Measurements from ENCODE around the gene CNTLN.
"Not testable (repeated sequence)": the region's sequence is repeated elsewhere in the genome, so short reads cannot be mapped to it uniquely, and the experiment has no call there.

Gene CNTLN

GRCh38 chr9:17134396-17135294 lies at the start of gene CNTLN:
Gene CNTLN, plus strand, starts transcription at chr9:17135040. Its CDS starts 26 bp downstream, at chr9:17135066.
- FAIRE-seq = no peak

GRCh38 chr9:17088566-17088965 lies 46.3 kb upstream of the CNTLN start:
- DNase-seq (ENCODE audit: low spot score) = no peak
- FAIRE-seq = no peak

More at GRCh38 chr9:17134396-17135294, at the start of gene CNTLN:
- DNase-seq (ENCODE audit: low spot score) = peak; percentile 91

- no peak for DNase-seq (ENCODE audit: low spot score)
- no peak for FAIRE-seq
These were observed 44.8 kb upstream of the CNTLN start for GRCh38 chr9:17090041-17090440.

- DNase-seq (ENCODE audit: low spot score) (peak; percentile 5), FAIRE-seq (no peak)
These were observed 18.4 kb upstream of the CNTLN start for GRCh38 chr9:17116400-17116837.

GRCh38 chr9:17117372-17117771 lies 17.5 kb upstream of the CNTLN start:
- FAIRE-seq (no peak), DNase-seq (ENCODE audit: low spot score) (no peak)

GRCh38 chr9:17120203-17120602 lies 14.6 kb upstream of the CNTLN start:
- DNase-seq (ENCODE audit: low spot score) (no peak), FAIRE-seq (no peak)

GRCh38 chr9:17121264-17121663 lies 13.6 kb upstream of the CNTLN start:
- FAIRE-seq (no peak), DNase-seq (ENCODE audit: low spot score) (no peak)

- DNase-seq (ENCODE audit: low spot score) (no peak), FAIRE-seq (no peak)
These were observed 4.5 kb upstream of the CNTLN start for GRCh38 chr9:17130291-17130690.

- DNase-seq (ENCODE audit: low spot score) (no peak), FAIRE-seq (no peak)
These were observed 4.1 kb upstream of the CNTLN start for GRCh38 chr9:17130725-17131124.

- DNase-seq (ENCODE audit: low spot score) (no peak), FAIRE-seq (no peak)
These were observed 3.3 kb upstream of the CNTLN start for GRCh38 chr9:17131494-17131893.

- no peak for FAIRE-seq
These were observed 688 bp downstream of the CNTLN start for GRCh38 chr9:17135295-17136160.

GRCh38 chr9:17137566-17137965 lies 2.7 kb downstream of the CNTLN start:
- DNase-seq (ENCODE audit: low spot score) (no peak), FAIRE-seq (no peak)

More at GRCh38 chr9:17135295-17136160, 688 bp downstream of the CNTLN start:
- peak; percentile 47 for DNase-seq (ENCODE audit: low spot score)

- DNase-seq (ENCODE audit: low spot score) (no peak), FAIRE-seq (no peak)
These were observed 3.7 kb downstream of the CNTLN start for GRCh38 chr9:17138503-17138902.

GRCh38 chr9:17140418-17140817 lies 5.6 kb downstream of the CNTLN start:
- DNase-seq (ENCODE audit: low spot score) = no peak
- FAIRE-seq = no peak

GRCh38 chr9:17148324-17148723 lies 13.5 kb downstream of the CNTLN start:
- DNase-seq (ENCODE audit: low spot score) (no peak), FAIRE-seq (no peak)

GRCh38 chr9:17159469-17159868 lies 24.6 kb downstream of the CNTLN start:
- FAIRE-seq = no peak

GRCh38 chr9:17160327-17160726 lies 25.5 kb downstream of the CNTLN start:
- FAIRE-seq = no peak
- DNase-seq (ENCODE audit: low spot score) = no peak

More at GRCh38 chr9:17159469-17159868, 24.6 kb downstream of the CNTLN start:
- no peak for DNase-seq (ENCODE audit: low spot score)

- FAIRE-seq = no peak
These were observed 30.9 kb downstream of the CNTLN start for GRCh38 chr9:17165764-17166163.

GRCh38 chr9:17166346-17166745 lies 31.5 kb downstream of the CNTLN start:
- DNase-seq (ENCODE audit: low spot score) (no peak), FAIRE-seq (no peak)

More at GRCh38 chr9:17165764-17166163, 30.9 kb downstream of the CNTLN start:
- DNase-seq (ENCODE audit: low spot score) = no peak

GRCh38 chr9:17171309-17172094 lies 36.7 kb downstream of the CNTLN start:
- DNase-seq (ENCODE audit: low spot score) (no peak), FAIRE-seq (no peak)

GRCh38 chr9:17177496-17177895 lies 42.7 kb downstream of the CNTLN start:
- FAIRE-seq; DNase-seq (ENCODE audit: low spot score): not testable (repeated sequence)

Measured in urothelium cell line (cell line).